ENCODE measurements around the gene RELA.

The RELA gene

DNA sequence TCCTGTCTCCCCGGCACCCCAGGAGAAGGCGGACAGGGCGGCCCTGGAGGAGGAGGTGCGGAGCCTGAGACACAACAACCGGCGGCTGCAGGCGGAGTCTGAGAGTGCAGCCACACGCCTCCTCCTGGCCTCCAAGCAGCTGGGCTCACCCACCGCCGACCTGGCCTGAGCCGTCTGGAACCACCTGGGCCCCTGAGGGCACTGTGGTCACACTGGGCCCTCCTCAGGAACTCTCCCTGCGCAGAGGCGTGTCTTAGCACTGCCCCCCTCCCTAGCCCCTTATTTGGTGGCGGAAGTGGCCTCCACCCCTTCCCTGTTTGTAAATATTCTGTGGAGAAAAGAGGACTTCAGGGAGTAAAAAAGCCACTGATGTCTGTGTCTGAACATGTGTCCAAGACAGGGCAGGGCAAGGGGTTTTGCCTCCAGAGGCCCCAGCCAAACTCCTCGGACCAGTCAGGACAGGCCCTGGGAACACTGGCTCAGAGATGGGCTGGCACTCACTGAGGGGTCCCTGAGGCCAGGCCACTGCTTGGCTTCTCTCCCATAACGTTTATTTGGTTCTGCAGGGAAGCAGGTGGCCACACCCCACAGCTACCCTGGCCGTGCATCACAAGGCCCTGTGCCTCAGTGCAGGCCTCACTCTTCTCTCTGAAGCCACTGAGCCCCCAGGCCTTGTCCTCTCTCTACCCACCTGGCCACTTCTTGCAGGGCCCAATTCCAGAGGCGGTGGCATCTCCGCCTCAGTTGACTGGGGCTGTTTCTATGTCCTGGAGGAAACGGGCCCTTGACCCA, 12.0 kb downstream of the RELA start:
- Histone ChIP-seq H3K4me3 (no peak overlapping the region), H3K27ac (peak overlapping the region in 18 of 21 experiments; percentile 31 to 98 (median 92))

- H3K4me3 ChIP-seq: no peak overlapping the region
- peak overlapping the region in 16 of 21 experiments; percentile 11 to 98 (median 90) for H3K27ac ChIP-seq
These were observed 12.8 kb downstream of the RELA start for GRCh38 chr11:65649656-65650546.

DNA sequence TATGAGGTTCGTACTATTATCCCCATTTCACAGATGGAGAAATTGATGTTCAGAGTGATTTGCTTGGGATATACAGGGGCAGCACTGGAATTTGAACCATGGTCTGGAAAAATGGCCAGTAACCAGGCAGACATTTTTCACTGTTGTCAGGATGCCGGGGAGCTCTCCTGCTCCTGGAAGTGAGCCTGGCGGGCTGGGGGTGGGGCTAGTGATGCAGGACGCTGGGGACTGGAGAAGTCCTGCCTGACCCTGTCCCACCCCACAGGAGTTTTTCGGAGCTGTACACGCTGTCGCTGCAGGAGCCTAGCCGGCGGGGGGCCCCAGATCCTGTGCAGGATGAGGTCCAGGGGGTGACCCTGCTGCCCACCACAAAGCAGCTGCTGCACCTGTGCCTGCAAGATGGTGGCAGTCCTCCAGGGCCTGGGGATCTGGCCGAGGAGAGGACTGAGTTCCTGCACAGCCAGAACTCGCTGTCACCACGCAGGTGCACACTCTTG, 13.7 kb downstream of the RELA start:
- Histone ChIP-seq H3K27ac (no peak overlapping the region), H3K4me3 (no peak overlapping the region)

GRCh38 chr11:65646958-65647701, 15.6 kb downstream of the RELA start:
- Histone ChIP-seq H3K4me3 (peak overlapping the region; percentile 11 to 53 (median 38)), H3K27ac (peak overlapping the region in 10 of 21 experiments; percentile 12 to 64 (median 52))

DNA sequence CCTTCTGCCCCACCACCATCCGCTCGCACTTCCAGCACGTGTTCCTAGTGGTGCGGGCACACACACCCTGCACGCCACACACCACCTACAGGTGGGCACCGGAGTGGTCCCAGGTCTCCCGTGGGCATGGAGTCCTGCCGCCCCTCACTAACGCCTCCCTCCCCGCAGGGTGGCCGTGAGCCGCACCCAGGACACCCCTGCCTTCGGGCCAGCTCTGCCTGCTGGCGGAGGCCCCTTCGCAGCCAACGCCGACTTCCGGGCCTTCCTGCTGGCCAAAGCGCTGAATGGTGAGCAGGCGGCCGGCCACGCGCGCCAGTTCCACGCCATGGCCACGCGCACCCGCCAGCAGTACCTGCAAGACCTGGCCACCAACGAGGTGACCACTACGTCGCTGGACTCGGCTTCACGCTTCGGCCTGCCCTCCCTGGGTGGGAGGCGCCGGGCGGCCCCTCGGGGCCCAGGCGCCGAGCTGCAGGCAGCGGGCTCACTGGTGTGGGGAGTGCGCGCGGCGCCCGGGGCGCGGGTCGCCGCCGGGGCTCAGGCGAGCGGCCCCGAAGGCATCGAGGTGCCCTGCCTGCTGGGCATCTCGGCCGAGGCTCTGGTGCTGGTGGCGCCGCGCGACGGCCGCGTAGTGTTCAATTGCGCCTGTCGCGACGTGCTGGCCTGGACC, 16.3 kb downstream of the RELA start:
- Histone ChIP-seq H3K4me3 (peak overlapping the region in 6 of 7 experiments; percentile 28 to 53 (median 40)), H3K27ac (peak overlapping the region in 4 of 21 experiments; percentile 51 to 57 (median 53))

- no peak overlapping the region for H3K27ac ChIP-seq
- H3K4me3 ChIP-seq: no peak overlapping the region
These were observed 17.0 kb downstream of the RELA start for GRCh38 chr11:65645710-65646109.

DNA sequence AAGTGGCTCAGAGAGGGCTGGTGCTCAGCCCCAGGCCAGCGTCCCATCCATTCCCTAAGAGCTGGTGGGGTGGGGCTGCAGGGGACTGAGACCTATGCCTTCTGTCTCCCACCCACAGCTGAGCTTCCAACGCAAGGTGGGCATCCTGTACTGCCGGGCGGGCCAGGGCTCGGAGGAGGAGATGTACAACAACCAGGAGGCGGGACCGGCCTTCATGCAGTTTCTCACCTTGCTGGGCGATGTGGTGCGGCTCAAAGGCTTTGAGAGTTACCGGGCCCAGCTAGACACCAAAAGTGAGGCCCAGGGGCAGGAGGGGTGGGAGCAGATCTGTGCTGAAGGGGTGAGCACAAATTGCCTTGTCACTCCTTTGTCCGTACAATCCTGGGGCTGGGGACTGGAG, 17.9 kb downstream of the RELA start:
- Histone ChIP-seq H3K27ac (peak overlapping the region in 3 of 21 experiments; percentile 3 to 21 (median 10)), H3K4me3 (no peak overlapping the region)

DNA sequence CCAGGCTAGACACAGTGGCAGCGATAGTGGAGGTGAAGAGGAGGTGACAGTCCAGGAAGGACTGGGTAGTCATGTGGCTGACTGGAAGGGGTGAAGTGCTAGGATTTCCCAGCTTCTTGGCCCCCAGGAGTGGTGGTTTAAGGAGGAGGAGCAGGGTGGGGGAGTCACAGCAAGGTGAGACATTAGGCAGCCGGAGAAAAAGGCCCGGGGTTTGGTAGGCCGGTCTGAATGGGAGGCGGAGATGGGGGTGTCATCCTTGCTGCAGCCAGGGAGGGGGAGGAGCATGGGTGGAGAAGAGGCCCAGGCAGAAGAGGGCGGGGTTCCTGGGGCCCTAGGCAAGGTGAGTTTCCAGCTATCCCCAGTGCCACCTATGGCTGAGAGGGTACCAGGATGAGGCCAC, 18.7 kb downstream of the RELA start:
- H3K4me3 ChIP-seq: no peak overlapping the region
- no peak overlapping the region for H3K27ac ChIP-seq

DNA sequence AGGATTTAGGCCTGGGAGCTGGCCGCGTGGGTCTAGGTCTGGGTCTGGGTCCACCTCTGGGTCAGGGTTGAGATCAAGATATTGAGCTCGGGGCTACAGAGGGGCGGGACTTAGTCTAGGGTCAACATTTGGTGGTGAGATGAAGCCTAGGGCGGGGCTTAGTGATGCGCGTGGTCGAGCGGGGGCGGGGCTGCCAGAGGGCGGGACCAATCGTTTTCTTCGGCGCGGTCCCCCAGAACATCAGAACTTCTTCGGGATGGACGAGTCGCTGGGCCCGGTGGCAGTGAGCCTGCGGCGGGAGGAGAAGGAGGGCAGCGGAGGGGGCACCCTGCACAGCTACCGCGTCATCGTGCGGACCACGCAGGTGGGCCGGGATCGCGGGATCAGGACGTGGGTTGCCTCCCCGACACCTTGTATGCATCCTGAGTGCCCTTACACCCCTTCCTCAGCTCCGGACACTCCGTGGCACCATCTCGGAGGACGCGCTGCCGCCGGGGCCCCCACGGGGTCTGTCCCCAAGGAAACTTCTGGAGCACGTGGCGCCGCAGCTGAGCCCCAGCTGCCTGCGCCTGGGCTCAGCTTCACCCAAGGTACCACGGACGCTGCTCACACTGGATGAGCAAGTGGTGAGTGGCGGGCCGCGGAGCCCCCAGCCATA, 20.6 kb downstream of the RELA start:
- Histone ChIP-seq H3K27ac (peak overlapping the region in 9 of 21 experiments; percentile 80 to 97 (median 87)), H3K4me3 (peak overlapping the region in 4 of 7 experiments; percentile 21 to 70 (median 44))

GRCh38 chr11:65641297-65642013, 21.3 kb downstream of the RELA start:
- Histone ChIP-seq H3K4me3 (peak overlapping the region; percentile 13 to 70 (median 33)), H3K27ac (peak overlapping the region in 19 of 21 experiments; percentile 70 to 98 (median 86))

- Histone ChIP-seq H3K4me3 (peak overlapping the region; percentile 13 to 70 (median 33)), H3K27ac (peak overlapping the region in 20 of 21 experiments; percentile 70 to 98 (median 86))
These were observed 22.0 kb downstream of the RELA start for GRCh38 chr11:65640483-65641296.

DNA sequence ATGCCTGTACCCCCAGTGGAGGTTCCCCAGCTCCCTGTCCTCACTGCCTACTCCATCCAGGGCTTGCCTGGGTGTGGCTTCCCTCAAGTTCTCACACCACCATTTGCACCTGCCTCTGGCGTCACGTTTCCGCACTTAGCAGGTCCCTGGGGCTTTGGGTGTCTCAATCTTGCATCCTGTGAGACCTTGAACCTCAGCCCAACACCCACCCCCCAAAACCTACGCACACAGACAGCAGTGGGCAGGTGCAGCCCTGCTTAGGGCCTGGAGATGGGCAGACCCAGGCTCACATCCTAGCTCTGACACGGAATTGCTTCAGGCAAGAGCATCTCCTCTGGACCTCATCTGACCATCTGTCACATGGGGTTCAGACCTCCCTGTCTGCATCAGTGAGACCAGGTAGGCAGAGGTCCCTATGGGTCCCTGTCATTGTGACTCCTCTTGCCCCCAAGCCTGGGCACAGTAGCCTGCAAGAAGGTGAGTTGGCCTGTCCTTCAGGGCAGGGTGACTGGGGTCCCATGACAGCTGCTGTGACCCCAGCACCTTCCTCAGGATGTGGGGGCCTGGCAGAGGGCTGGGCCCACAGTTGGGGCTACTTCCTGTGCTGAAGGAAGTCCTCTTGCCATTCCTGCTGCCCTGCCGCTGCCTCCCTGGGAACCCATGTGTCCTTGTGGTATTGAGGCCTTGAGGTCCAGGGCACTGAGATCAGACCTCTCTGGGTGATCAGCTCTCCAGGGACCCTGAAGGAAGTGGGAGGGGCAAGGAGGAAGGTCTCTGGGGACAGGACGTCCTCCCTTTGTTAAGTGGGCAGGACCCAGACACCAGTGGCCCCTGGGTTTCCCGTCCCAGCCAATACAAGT, 22.9 kb downstream of the RELA start:
- Histone ChIP-seq H3K27ac (peak overlapping the region in 20 of 21 experiments; percentile 70 to 98 (median 86)), H3K4me3 (peak overlapping the region; percentile 13 to 70 (median 33))

GRCh38 chr11:65639228-65639597, 23.5 kb downstream of the RELA start:
- Histone ChIP-seq H3K27ac (peak overlapping the region in 16 of 21 experiments; percentile 74 to 98 (median 87)), H3K4me3 (peak overlapping the region in 4 of 7 experiments; percentile 55 to 82 (median 70))

DNA sequence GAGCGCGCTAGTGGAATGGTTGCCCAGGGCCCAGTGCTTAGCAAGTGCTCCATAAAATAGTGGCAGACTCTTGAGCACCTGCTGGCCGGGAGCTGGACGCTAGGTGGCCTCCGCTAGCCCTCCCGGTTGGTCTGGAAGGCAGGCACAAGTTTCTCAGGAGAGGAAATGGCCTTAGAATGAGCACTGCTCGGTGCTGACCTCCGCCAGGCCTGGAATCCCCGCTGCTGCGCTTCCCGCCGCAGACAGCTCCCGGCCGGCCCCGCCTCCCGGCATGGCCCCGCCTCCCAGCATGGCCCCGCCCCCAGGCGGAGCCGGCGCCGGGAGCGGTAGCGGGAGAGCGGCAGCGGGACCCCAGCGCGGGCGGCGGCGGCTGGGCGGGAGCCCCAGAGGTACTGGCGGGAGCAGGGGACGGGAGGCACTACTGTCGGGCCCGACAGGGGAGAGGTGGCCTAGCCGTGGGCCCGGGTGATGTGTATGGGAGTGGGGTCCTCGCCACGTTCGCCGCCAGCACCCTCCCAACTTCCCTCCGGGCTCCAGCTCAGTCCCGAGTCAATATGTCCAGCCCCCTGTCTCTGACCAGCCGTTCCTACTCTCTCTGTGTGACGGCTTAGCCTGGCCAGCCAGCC, 24.8 kb downstream of the RELA start, which contains the start of gene SIPA1:
TSS of gene SIPA1 (plus strand) at position 308 of the 626 bp plus-strand sequence. CDS start 2,821 bp downstream, outside the sequence.
- H3K27ac ChIP-seq: peak within 1 kb of the TSS; percentile 47 to 98 (median 86)
- H3K4me3 ChIP-seq: peak within 1 kb of the TSS; percentile 48 to 82 (median 71)

DNA sequence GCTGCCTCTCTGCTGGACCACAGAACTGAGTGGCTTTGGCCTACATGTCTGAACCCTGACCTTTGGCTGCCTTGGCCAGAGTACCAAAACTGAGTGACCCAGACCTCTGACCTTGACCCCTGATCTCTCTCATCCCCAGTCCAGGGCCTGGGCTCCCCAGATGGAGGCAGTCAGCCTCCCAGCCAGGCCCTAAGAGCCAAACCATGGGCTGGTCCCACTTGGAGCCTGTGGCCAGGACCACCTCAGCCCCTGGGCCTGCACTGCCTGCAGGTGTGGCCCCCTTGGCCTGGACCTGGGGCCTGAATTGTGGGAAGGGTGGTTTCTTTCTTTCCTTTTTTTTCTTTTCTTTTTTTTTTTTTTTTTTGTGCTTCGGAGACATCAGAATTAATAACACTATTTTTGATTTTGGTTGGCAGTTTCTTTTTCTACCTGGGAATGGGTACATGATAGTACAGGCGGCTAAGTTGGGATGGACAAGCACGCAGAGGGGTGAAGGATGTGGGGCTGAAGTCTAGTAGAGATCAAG, 25.6 kb downstream of the RELA start:
- Histone ChIP-seq H3K4me3 (no peak overlapping the region), H3K27ac (peak overlapping the region in 12 of 21 experiments; percentile 13 to 97 (median 86))

Measured in skin epidermis (tissue), 12 donors.